ENCODE data around the gene TRAF4.

- TF ChIP-seq, protein P1, sequence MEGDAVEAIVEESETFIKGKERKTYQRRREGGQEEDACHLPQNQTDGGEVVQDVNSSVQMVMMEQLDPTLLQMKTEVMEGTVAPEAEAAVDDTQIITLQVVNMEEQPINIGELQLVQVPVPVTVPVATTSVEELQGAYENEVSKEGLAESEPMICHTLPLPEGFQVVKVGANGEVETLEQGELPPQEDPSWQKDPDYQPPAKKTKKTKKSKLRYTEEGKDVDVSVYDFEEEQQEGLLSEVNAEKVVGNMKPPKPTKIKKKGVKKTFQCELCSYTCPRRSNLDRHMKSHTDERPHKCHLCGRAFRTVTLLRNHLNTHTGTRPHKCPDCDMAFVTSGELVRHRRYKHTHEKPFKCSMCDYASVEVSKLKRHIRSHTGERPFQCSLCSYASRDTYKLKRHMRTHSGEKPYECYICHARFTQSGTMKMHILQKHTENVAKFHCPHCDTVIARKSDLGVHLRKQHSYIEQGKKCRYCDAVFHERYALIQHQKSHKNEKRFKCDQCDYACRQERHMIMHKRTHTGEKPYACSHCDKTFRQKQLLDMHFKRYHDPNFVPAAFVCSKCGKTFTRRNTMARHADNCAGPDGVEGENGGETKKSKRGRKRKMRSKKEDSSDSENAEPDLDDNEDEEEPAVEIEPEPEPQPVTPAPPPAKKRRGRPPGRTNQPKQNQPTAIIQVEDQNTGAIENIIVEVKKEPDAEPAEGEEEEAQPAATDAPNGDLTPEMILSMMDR (IDR thresholded peaks at IDR 0.05; ENCODE audit: low read depth, low read length, missing input control) = no peak
- TF ChIP-seq ZBTB33 (IDR thresholded peaks at IDR 0.05) = no peak
- no peak for TF ChIP-seq EGR1 (IDR thresholded peaks at IDR 0.05; ENCODE audit: low read depth in 2 of 2)
- no peak for TF ChIP-seq ATF3 (IDR thresholded peaks at IDR 0.05)
- TF ChIP-seq GABPA (IDR thresholded peaks at IDR 0.05 in 1 of 2, conservative IDR thresholded peaks at IDR 0.05 in 1 of 2) = no peak
- TF ChIP-seq REST (IDR thresholded peaks at IDR 0.05) = no peak
- TF ChIP-seq HNF4G (IDR thresholded peaks at IDR 0.05) = no peak
- no peak for TF ChIP-seq YY1 (IDR thresholded peaks at IDR 0.05)
- no peak for TF ChIP-seq NR2F2 (IDR thresholded peaks at IDR 0.05)
- TF ChIP-seq JUND (IDR thresholded peaks at IDR 0.05) = no peak
- no peak for TF ChIP-seq RAD21 (IDR thresholded peaks at IDR 0.05)
Measured at GRCh38 chr17:28715217-28715616, 28.6 kb upstream of the TRAF4 start.
